GM20431 (cell line): ENCODE results near the gene TEKTIP1.
"Not testable (repeated sequence)": the region's sequence is repeated elsewhere in the genome, so short reads cannot be mapped to it uniquely, and the experiment has no call there.

Experiments
- in situ Hi-C: fragments of 300-500 bp; cut with MseI, MboI; formaldehyde crosslinking; loops from one replicate; pipeline ENCODE4 v1.15.0; 2020; ENCODE audit warnings: low sequenced_read_pairs; ENCODE audit not compliant: unreplicated experiment

The TEKTIP1 gene

GRCh38 chr19:3522421-3523360, 16.3 kb upstream of the TEKTIP1 start:
- in situ Hi-C loops, result no loop called here

GRCh38 chr19:3523361-3524077, 15.5 kb upstream of the TEKTIP1 start:
- in situ Hi-C loops, result no loop called here

GRCh38 chr19:3524078-3524842, 14.7 kb upstream of the TEKTIP1 start:
- in situ Hi-C loops, result no loop called here

- in situ Hi-C loops, result no loop called here
Observed at GRCh38 chr19:3524904-3525451, 14.0 kb upstream of the TEKTIP1 start.

- in situ Hi-C loops, result no loop called here
Observed at GRCh38 chr19:3526507-3527237, 12.3 kb upstream of the TEKTIP1 start.

- in situ Hi-C loops, result no loop called here
Observed at GRCh38 chr19:3527238-3527910, 11.6 kb upstream of the TEKTIP1 start.

GRCh38 chr19:3528080-3528479, 10.9 kb upstream of the TEKTIP1 start:
- in situ Hi-C loops, result no loop called here

GRCh38 chr19:3528539-3529211, 10.3 kb upstream of the TEKTIP1 start:
- in situ Hi-C loops, result no loop called here

- in situ Hi-C loops, result not testable (repeated sequence)
Observed at GRCh38 chr19:3529299-3529698, 9.7 kb upstream of the TEKTIP1 start.

- in situ Hi-C loops, result no loop called here
Observed at GRCh38 chr19:3530389-3530788, 8.6 kb upstream of the TEKTIP1 start.

- in situ Hi-C loops, result no loop called here
Observed at GRCh38 chr19:3531716-3532115, 7.3 kb upstream of the TEKTIP1 start.

- in situ Hi-C loops, result no loop called here
Observed at GRCh38 chr19:3532154-3532786, 6.7 kb upstream of the TEKTIP1 start.

GRCh38 chr19:3533033-3533432, 5.9 kb upstream of the TEKTIP1 start:
- in situ Hi-C loops, result no loop called here

- in situ Hi-C loops, result no loop called here
Observed at GRCh38 chr19:3533563-3534216, 5.3 kb upstream of the TEKTIP1 start.

- in situ Hi-C loops, result no loop called here
Observed at GRCh38 chr19:3534375-3535234, 4.4 kb upstream of the TEKTIP1 start.

- in situ Hi-C loops, result no loop called here
Observed at GRCh38 chr19:3535235-3535535, 3.8 kb upstream of the TEKTIP1 start.

GRCh38 chr19:3535563-3535965, 3.4 kb upstream of the TEKTIP1 start:
- in situ Hi-C loops, result no loop called here
